Right lung (tissue), 5 donors: Measurements from ENCODE around the gene ARHGEF6. TPM values are rescaled to one million over a fixed set of nuclear protein-coding genes. Genes with fewer than 3 reads are reported as not detected.

Experiments used
- DNase-seq, 2 donors: peaks; one replicate each; pipeline ENCODE4 v3.0.0-alpha.2; 2013
- polyA plus RNA-seq, 5 donors: library from polyadenylated mRNA; unstranded; fragments of 120-200 nt; gene quantifications; one replicate each; pipeline versions ENCODE4 v1.2.1 to v1.2.3, GENCODE V29; 2013; ENCODE audit warnings: inconsistent platforms in 1 of 5, low replicate concordance in 1 of 5; ENCODE audit not compliant: insufficient read length in 5 of 5, insufficient read depth in 1 of 5

Gene ARHGEF6
- polyA plus RNA-seq, 5 donors: 14.5 to 23.7 (median 21.0) TPM

GRCh38 chrX:136647677-136648360 lies 132.9 kb downstream of the ARHGEF6 start, which contains the start of gene CD40LG:
Gene CD40LG, plus strand, starts transcription at chrX:136648158. Its CDS starts 91 bp downstream, at chrX:136648249.
- no peak for DNase-seq

DNA sequence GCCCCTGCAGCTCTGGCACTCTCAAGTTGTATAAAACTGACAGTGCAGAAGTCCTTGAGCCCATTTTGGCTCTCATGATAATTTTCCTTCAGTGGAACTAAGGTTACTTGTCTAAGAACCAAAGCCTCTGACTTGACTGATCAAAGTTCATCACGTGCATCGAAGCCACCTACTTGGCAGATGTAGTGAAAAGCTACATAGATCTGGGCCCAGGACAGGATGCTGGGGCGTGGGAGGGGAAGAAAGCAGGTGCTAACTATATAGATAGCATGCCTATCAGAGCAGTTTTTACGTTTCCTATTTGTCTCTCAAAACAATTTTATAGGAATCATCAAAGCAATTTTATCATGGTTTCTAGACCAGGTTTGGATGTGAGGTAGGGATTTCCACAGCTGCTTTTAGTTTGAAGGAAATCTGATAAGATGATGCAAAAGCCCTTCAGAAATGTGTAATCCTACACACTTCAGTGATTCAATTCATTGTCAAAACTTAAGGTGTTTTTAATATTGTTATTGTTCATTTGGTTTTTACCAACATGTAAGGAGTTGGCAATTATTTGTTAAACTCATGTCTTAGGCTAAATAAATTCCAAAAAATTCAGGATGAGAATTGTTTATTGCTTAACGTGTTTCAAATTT lies 134.0 kb downstream of the ARHGEF6 start:
- no peak for DNase-seq

DNA sequence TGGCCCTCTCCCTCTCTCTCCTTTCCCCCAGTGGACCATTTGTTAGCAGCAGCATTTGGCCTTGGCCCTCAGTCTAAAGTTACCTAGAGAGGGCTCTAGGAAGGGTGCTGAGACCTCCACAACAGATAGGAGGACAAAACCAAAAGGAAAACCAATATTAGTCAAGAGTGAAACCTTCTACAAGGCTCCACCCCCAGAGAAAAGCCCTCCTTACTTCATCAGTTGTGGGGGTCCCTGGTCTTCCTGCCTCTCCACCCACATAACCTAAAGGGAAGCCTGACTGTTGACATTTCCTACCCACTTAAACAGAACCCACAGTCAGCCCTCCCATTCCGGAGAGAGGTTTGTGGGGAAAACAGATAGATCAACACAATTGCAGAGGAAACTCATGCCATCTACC lies 137.5 kb downstream of the ARHGEF6 start:
- DNase-seq: no peak

- DNase-seq: no peak
Measured at GRCh38 chrX:136639506-136640176, 141.1 kb downstream of the ARHGEF6 start.

DNA sequence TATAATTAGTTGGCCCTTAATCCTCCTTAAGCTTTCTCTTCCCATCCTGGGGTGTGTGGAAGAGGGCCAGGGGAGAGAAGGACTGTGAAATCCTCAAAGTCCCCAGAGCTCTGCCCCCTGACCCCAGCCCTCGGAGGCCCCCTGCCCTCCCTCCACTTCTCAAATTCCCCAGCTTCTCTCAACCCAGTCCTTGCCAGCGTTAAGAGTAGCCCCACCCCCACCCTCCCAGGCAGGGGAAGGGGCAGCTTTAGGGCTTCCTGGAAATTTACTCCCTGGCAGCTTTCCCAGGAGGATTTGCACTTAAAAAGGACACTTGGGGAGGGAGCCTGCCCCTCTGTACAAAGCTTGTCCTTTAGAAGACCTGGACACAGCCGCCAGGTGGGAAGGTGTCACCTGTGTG lies 144.6 kb downstream of the ARHGEF6 start:
- DNase-seq: peak; percentile 1 to 2

DNA sequence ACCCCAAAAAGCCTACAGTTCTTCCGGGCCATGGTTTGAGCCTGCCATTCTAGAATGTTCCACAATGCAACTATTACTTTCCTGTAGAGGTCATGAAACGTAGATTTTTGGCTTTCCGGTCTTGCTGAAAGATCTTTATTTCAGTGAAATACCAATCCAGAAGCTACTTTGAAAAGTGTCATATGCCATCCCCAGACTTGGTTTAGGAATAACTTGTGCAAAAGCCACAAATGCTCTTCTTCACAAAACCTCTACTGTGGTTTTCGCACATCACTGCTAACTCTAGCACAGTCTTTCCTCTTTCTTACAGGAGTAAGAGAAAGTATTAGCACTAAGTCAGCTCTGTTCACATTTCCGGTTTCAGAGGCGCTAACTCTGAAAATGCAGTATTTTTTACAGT lies 145.5 kb downstream of the ARHGEF6 start:
- no peak for DNase-seq

DNA sequence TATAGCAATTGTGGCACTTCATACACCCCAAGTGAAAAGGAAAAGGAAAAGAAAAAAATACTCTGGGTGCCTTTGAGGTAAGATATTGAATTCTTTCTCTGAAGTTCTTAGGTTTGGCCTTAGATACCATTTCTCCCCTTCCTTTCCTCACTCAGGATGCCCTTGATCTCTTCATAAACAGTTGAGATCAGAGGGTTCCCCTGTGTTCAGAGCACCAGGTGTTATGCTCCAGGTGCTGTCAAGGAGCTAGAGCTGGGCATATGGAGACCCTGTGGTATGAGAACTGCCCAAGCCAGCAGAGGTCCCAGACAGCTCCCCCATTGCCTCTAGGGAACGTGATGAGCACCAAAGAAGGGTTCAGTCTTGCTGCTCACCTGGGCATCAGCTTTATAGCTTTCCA lies 149.9 kb downstream of the ARHGEF6 start:
- no peak for DNase-seq

DNA sequence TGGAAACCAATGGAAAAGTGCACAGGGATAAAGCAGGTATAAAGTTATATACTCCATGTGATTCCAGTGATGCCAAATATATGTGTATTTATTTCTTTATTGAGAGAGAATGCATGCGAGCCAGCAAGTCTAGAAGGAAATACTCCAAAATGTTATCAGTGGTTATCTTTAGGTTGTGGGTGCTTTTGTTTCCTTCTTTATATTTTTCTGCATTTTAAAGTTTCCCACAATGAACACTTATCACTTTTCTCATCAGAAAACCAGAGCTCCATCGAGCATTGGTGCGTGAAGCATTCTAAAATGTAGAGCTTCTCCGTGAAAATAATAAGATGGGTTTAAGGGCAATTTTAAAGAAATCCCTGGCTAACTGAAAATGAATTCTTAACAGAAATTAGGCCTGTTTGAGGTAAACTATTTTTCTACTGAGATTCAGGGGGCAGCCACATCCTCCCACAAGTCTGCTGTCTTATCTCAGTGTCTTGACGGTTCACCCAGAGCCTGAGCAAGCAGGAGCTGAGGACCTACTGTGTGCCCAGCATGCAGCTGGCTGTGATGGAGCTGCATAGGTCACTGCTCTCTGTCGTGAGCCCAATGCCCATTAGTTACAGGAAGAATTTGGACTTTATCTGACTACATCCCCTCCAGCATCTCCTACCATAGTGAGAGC lies 151.5 kb downstream of the ARHGEF6 start:
- DNase-seq: no peak

GRCh38 chrX:136627409-136627808 lies 153.3 kb downstream of the ARHGEF6 start:
- no peak for DNase-seq

DNA sequence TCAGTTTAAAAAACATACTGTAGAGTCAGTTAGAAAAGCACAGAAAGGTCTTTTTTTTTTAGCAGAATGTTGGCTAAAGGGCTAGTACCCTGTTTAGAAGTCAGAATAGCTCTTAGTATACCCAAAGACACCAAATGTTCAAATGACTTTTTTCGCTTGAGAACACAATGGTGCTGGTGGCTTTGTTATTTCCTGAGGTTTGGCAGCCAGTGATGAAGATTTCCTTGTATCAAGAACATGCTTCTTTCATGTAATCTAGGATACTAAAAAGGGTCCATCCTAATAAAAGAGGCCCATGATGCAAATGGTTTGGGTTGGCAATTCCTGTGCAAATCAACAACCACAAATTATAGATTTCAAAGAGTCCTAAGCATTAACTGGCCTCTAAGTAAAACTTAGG lies 153.8 kb downstream of the ARHGEF6 start:
- no peak for DNase-seq

DNA sequence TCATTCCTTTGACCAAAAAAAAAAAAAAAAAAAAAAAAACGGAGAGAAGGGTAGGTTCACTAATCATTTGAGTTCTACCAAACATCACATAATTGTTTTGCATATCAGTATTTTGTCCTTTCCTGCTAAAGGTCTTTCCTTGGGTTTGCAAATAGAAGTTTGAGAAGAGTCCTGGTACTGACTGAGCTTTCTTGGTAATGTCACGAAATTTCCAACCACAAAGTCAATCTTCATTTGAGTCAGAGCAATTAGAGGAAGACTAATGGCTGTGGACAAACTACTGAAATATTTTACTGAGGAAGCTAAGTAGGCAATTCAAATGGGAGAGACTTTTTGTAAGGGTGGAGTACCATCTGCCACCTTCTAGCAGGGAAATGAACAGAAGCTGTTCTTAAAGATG lies 154.5 kb downstream of the ARHGEF6 start:
- DNase-seq: no peak

- no peak for DNase-seq
Measured at GRCh38 chrX:136625246-136625645, 155.5 kb downstream of the ARHGEF6 start.

GRCh38 chrX:136623396-136623795 lies 157.3 kb downstream of the ARHGEF6 start:
- DNase-seq: no peak

DNA sequence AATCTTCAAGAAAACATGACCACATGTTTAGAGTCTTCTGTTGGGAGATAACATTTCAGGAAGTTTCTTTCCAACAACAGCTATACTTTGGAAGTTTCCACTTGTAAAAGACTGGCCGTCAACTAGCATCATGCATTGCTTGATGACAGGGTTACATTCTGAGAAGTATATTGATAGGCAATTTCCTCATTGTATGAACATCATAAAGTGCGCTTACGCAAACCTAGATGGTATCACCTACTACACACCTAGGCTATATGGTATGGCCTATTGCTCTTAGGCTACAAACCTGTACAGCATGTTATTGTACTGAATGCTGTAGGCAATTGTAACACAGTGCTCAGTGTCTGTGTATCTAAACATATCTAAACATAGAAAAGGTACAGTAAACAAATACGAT lies 158.2 kb downstream of the ARHGEF6 start:
- DNase-seq: no peak

GRCh38 chrX:136620780-136621179 lies 160.0 kb downstream of the ARHGEF6 start:
- no peak for DNase-seq

GRCh38 chrX:136619899-136620505 lies 160.7 kb downstream of the ARHGEF6 start:
- no peak for DNase-seq

GRCh38 chrX:136616987-136617685 lies 163.6 kb downstream of the ARHGEF6 start:
- no peak for DNase-seq
